Cardiac muscle cell (in vitro differentiated cells and primary cell): ENCODE data around the gene RNF169. TPM values are rescaled to one million over a fixed set of nuclear protein-coding genes. Genes with fewer than 3 reads are reported as not detected.

ENCODE experiments used
- DNase-seq, 2 donors: peaks; one replicate each; pipeline versions ENCODE4 v3.0.0 to v3.0.0-alpha.2; 2010 to 2017; ENCODE audit warnings: low read depth in 1 of 2, low spot score in 1 of 2
- H3K27ac ChIP-seq: fragments of 200-600 bp; sonication (generic); 2 replicates; pipeline ENCODE4 v1.5.1; 2016
- H3K27me3 ChIP-seq: fragments of 200-600 bp; sonication (generic); 2 replicates; pipeline ENCODE4 v1.6.0; 2016; ENCODE audit warnings: control low read depth
- H3K36me3 ChIP-seq: fragments of 200-600 bp; sonication (generic); 2 replicates; pipeline ENCODE4 v1.5.1; 2016; ENCODE audit warnings: control low read depth
- H3K4me1 ChIP-seq: fragments of 200-600 bp; sonication (generic); 2 replicates; pipeline ENCODE4 v1.8.1; 2017; ENCODE audit warnings: low read depth, mild to moderate bottlenecking, mixed run types
- H3K4me3 ChIP-seq: fragments of 200-600 bp; sonication (generic); 2 replicates; pipeline ENCODE4 v1.5.1; 2016; ENCODE audit warnings: mild to moderate bottlenecking
- H3K9me3 ChIP-seq: fragments of 200-600 bp; sonication (generic); 2 replicates; pipeline ENCODE4 v1.5.1; 2017; ENCODE audit warnings: low read depth, mild to moderate bottlenecking, control low read depth
- polyA plus RNA-seq: library from polyadenylated mRNA; unstranded; fragments of >200 nt; fragmentation: Nextera tagmentation; extraction: Ambion mirVana; gene quantifications from 2 replicates; pipeline ENCODE4 v1.2.1, GENCODE V29; 2016
- total RNA-seq: library from RNA; depleted of rRNA; stranded (reverse); fragments of >200 nt; gene quantifications from 2 replicates; pipeline ENCODE4 v1.2.3, GENCODE V29; 2016
- TF ChIP-seq, protein P1 (sequence below): IDR thresholded peaks from 2 replicates; pipeline ENCODE4 v1.5.1; 2012; ENCODE audit warnings: low read depth, mild to moderate bottlenecking, low read length

The RNF169 gene
- total and polyA plus RNA-seq, 2 experiments from 2014 or later, result 3.3 to 15.3 TPM

DNA sequence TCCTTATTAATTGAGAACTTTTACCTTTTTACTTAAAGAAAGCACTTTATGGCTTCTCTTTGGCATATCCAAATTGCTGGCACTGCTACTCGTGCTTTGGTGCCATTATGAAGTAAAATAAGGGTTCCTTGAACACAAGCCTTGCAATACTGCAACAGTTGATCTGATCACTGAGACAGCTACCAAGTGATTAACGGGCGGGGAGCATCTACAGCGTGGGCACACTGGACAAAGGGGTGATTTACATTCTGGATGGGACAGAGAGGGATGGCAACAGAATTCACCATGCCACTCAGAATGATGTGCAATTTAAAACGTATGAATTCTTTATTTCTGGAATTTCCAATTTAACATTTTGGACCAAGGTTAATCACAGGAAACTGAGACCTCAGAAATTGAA lies 25.1 kb upstream of the RNF169 start:
- Histone ChIP-seq H3K27me3 (peaks cover 26% of the 10 kb centered on the region), H3K9me3 (no peaks in the 10 kb centered on the region), H3K27ac (no peak overlapping the region), H3K36me3 (no peaks in the 10 kb centered on the region), H3K4me1 (peaks cover 6% of the 10 kb centered on the region), H3K4me3 (no peak overlapping the region)
- DNase-seq, result no peak
- TF ChIP-seq, protein P1, sequence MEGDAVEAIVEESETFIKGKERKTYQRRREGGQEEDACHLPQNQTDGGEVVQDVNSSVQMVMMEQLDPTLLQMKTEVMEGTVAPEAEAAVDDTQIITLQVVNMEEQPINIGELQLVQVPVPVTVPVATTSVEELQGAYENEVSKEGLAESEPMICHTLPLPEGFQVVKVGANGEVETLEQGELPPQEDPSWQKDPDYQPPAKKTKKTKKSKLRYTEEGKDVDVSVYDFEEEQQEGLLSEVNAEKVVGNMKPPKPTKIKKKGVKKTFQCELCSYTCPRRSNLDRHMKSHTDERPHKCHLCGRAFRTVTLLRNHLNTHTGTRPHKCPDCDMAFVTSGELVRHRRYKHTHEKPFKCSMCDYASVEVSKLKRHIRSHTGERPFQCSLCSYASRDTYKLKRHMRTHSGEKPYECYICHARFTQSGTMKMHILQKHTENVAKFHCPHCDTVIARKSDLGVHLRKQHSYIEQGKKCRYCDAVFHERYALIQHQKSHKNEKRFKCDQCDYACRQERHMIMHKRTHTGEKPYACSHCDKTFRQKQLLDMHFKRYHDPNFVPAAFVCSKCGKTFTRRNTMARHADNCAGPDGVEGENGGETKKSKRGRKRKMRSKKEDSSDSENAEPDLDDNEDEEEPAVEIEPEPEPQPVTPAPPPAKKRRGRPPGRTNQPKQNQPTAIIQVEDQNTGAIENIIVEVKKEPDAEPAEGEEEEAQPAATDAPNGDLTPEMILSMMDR, result no peak

DNA sequence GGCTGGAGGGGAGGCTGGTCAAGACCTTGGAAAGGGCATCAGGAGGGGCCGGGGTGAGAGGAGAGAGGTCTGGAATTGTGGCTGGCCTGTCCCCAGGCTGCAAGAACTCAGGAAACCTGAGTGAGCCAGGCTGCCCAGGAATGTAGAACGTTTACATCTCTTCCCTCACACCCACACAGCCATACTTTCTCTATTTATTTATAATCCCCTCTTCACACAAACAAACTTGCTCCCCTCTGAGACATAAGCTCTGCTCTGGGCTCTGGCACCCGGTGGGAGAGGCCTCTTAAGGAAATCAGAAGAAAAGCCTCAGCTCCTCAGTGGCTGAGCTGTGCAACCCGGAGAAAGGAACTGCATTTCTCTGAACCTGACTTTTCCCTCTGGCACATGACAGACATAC lies 22.9 kb upstream of the RNF169 start:
- no peak overlapping the region for H3K27ac ChIP-seq
- no peak overlapping the region for H3K4me3 ChIP-seq
- no peak for DNase-seq
- no peaks in the 10 kb centered on the region for H3K36me3 ChIP-seq
- peaks cover 48% of the 10 kb centered on the region for H3K27me3 ChIP-seq
- TF ChIP-seq, protein P1, result no peak
- peaks cover 2% of the 10 kb centered on the region for H3K4me1 ChIP-seq
- no peaks in the 10 kb centered on the region for H3K9me3 ChIP-seq

DNA sequence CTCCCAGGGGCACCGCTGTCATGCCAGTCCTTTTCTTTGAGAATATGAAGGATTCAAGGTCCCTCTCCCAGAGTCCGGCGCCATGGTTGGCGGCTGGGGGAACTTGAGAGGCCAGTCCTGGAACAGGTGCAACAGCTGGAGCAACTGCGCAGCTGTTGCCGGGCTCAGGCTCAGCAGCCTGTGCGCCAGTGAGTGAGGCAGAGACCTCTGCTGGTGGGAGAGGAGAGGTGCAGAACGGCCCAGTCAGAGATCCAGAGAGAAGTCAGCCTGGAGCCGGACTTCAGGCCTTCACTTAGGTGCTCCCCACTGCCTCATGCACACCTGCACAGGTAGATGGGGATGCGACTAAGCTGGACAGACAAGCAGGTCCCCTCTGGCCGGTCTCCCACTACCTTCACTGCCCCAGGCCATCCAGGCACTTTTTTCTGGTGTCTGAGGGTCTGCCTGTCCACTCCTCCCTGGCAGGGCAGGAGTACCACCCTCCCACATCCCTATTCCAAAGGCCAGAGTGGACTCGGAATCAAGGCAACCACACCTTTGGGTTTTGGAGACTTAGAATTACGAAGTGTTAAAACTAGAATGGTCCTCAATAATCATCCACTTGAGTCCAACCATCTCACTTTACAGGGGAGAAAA lies 22.0 kb upstream of the RNF169 start:
- H3K36me3 ChIP-seq, result no peaks in the 10 kb centered on the region
- peaks cover 58% of the 10 kb centered on the region for H3K27me3 ChIP-seq
- TF ChIP-seq, protein P1, result peak; percentile 98
- DNase-seq, result peak; percentile 79 to 85
- H3K27ac ChIP-seq, result no peak overlapping the region
- H3K9me3 ChIP-seq, result no peaks in the 10 kb centered on the region
- H3K4me3 ChIP-seq, result no peak overlapping the region
- H3K4me1 ChIP-seq, result no peaks in the 10 kb centered on the region

DNA sequence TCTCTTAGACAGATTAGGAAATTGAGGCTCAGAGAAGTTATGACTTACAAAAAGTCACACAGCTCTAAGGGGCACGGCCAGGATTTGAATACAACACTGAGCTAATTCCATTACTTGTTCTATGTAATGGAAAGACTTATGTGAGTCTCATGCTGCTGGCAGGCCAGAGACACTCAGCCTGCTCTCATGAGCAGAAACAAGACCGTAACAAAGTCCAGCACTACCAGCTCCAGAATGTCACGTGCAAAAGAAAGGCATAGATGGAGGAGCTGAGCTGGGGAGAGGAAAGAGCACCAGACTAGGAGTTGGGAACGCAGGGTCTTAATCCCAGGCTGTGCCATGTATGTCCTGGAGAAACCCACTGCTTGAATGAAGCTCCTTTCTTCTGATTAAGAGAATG lies 19.3 kb upstream of the RNF169 start:
- no peak overlapping the region for H3K27ac ChIP-seq
- H3K9me3 ChIP-seq, result no peaks in the 10 kb centered on the region
- H3K4me1 ChIP-seq, result no peaks in the 10 kb centered on the region
- H3K36me3 ChIP-seq, result no peaks in the 10 kb centered on the region
- no peak overlapping the region for H3K4me3 ChIP-seq
- H3K27me3 ChIP-seq, result peaks cover 76% of the 10 kb centered on the region
- DNase-seq, result no peak
- TF ChIP-seq, protein P1, result no peak

DNA sequence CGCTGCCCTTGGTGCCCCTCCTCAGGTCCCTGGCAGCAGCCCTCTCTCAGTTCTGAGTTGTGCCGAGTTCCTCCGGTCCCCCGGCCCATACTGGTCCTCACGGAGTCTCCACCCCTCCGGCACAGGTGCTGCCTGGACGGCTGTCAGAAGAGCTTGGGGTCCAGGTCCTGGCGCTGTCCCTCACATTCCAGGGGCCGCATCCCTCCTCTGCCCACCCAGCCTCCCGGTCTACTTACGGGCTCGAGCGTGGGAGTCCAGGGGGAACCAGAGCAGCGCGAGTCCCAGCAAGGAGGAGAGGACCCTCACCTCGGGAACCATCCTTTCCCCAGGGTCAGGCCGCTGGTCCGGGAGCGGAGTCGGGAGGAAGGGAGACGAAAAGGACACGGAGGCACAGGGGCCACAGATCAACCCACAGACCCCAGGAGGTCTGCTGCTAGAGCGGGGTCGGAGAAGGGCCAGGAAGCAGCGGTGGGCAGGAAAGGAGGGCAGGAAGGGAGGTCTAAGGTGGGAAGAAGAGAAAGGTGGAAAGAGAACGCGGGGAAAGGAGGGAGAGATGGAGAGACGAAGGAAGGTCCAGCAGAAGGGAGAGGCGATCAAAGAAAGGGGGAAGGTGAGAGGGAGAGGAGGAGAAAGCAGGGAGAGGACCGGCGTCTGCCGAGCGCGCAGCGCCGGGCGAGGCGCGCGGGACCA lies 17.9 kb upstream of the RNF169 start:
- Histone ChIP-seq H3K27me3 (peaks cover 83% of the 10 kb centered on the region), H3K9me3 (no peaks in the 10 kb centered on the region), H3K4me3 (no peak overlapping the region), H3K36me3 (no peaks in the 10 kb centered on the region), H3K27ac (no peak overlapping the region), H3K4me1 (no peaks in the 10 kb centered on the region)
- TF ChIP-seq, protein P1, result no peak
- DNase-seq, result no peak
